ENCODE measurements around the gene UNC13C. TPM values are rescaled to one million over a fixed set of nuclear protein-coding genes. Genes with fewer than 3 reads are reported as not detected.

Gene UNC13C
- polyA plus RNA-seq, 1 of the 3 experiments (the other 2 are of a cell fraction): not detected

GRCh38 chr15:54364961-54365360 lies 386.7 kb downstream of the UNC13C start:
- Histone ChIP-seq H3K4me3 (ENCODE audit: low read depth in 2 of 2, low read length in 1 of 2) (no peak overlapping the region), H3K27me3 (ENCODE audit: insufficient read depth) (no peaks in the 10 kb centered on the region), H3K27ac (ENCODE audit: low read depth in 2 of 2, low read length in 1 of 2) (no peak overlapping the region), H3K9me3 (no peaks in the 10 kb centered on the region; the same call in 1 of the 2 replicates), H3F3A (replicated peaks; ENCODE audit: insufficient read depth) (no peaks in the 10 kb centered on the region), H3K9ac (no peak overlapping the region), H3K4me2 (no peak overlapping the region), H3K79me2 (ENCODE audit: insufficient read depth) (no peaks in the 10 kb centered on the region), H3K36me3 (replicated peaks in 1 of 2; ENCODE audit: control insufficient read depth in 1 of 2, insufficient read depth in 2 of 2, low read length in 1 of 2) (no peaks in the 10 kb centered on the region), H3K9me2 (no peaks in the 10 kb centered on the region), H4K20me1 (ENCODE audit: insufficient read depth) (no peaks in the 10 kb centered on the region), H3K4me1 (ENCODE audit: control insufficient read depth in 1 of 2, insufficient read depth in 2 of 2, low read depth in 1 of 2, low read length in 1 of 2) (no peaks in the 10 kb centered on the region), H2AFZ (ENCODE audit: low read depth) (no peak overlapping the region)
- CTCF ChIA-PET: interaction anchor here (0.9 kb wide), 1 partner anchor 11 kb away, joined by 3 read pairs; no protein-coding TSS in a partner anchor
- 3% methylated on average over 3 of the region's 3 CpGs for WGBS (ENCODE audit: low lambda C conversion rate)
- POLR2A ChIA-PET: no interaction called here
- TF ChIP-seq MAX (IDR thresholded peaks at IDR 0.05; ENCODE audit: low read depth) (no peak), SIN3A (IDR thresholded peaks at IDR 0.05; ENCODE audit: borderline replicate concordance, low read depth, low read length) (no peak), JUND (IDR thresholded peaks at IDR 0.05) (no peak), USF1 (IDR thresholded peaks at IDR 0.05; ENCODE audit: borderline replicate concordance, low read depth) (no peak), FOXJ3 (CRISPR knock-in tag; IDR thresholded peaks at IDR 0.05) (no peak), NFIC (IDR thresholded peaks at IDR 0.05; ENCODE audit: borderline replicate concordance) (no peak), ELF1 (IDR thresholded peaks at IDR 0.05) (no peak), GABPA (IDR thresholded peaks at IDR 0.05; ENCODE audit: low read depth) (no peak), CTCF (IDR thresholded peaks at IDR 0.05) (no peak), IRF3 (IDR thresholded peaks at IDR 0.05; ENCODE audit: low read depth, low read length) (no peak), TAF1 (IDR thresholded peaks at IDR 0.05; ENCODE audit: borderline replicate concordance, low read depth, low read length) (no peak), RFX5 (IDR thresholded peaks at IDR 0.05; ENCODE audit: low read length) (no peak), USF2 (IDR thresholded peaks at IDR 0.05; ENCODE audit: borderline replicate concordance, low read depth, low read length) (no peak), RAD21 (IDR thresholded peaks at IDR 0.05; ENCODE audit: low read length) (no peak), MEF2A (IDR thresholded peaks at IDR 0.05; ENCODE audit: borderline replicate concordance, low read depth) (no peak)
- DNase-seq: no peak
